Central memory CD4-positive, alpha-beta T cell (primary cell): ENCODE data around the gene ZNF83.
"Not testable (repeated sequence)": the region's sequence is repeated elsewhere in the genome, so short reads cannot be mapped to it uniquely, and the experiment has no call there.

Experiments used
- DNase-seq: peaks from one replicate; pipeline ENCODE4 v3.0.0; 2022

The ZNF83 gene

DNA sequence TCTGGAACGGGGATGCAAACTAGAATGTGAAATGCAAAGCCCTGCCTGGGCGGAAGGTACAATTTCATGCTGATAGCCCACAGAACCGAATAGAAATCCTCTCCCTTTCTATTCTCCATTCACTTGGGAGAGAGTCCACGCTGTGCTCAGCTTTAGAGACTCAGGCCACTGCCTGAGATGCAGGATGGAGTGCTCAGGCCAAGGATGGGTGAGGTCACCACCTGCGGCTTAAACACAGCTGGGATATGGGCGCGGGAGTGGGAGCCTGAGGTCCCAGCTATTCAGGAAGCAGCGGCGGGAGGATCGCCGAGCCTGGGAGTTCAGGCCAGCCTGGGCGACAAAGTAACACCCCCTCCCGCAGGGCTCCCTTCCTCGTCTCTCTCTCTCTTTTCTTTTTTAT lies 446 bp upstream of the ZNF83 start:
- no peak for DNase-seq

DNA sequence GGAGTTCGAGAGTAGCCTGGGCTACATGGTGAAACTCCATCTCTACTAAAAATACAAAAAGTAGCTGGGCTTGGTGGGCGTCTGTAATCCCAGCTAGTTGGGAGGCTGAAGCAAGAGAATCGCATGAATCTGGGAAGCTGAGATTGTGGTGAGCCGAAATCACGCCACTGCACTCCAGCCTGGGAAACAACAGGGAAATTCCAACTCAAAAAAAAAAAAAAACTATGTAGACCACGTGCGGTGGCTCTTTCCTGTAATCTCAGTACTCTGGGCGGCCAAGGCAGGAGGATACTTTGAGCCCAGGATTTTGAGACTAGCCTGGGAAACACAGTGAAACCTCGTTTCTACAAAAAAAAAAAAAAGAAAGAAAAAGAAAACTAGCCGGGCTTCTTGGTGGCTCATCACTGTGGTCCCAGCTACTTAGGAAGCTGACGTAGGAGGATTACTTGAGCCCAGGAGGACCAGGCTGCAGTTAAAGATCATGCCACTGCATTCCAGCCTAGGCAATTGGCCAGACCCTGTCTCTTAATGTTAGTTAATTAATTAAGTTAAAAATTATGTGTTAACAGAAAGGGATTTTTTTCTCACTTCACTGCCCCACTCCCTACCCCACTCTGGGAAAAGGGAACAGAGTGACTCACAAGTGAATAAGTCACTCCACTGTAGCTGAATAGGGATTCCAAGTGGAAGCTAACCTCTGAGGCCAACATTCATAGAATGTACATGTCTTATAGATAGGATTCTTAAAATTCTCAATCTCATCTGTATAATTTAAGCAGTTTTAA lies 2.2 kb downstream of the ZNF83 start:
- no peak for DNase-seq

DNA sequence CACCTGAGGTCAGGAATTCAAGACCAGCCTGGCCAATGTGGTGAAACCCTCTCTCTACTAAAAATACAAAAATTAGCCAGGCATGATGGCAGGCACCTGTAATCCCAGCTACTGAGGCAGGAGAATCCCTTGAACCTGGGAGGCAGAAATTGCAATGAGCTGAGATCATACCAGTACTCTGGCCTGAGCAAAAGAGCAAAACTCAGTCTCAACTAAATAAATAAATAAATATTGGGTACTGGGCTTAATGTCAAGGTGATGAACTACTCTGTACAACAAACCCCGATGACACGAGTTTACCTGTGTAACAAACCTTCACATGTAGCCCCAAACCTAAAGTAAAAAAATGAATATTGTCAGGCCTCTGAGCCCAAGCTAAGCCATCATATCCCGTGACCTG lies 10.7 kb downstream of the ZNF83 start:
- DNase-seq = not testable (repeated sequence)

DNA sequence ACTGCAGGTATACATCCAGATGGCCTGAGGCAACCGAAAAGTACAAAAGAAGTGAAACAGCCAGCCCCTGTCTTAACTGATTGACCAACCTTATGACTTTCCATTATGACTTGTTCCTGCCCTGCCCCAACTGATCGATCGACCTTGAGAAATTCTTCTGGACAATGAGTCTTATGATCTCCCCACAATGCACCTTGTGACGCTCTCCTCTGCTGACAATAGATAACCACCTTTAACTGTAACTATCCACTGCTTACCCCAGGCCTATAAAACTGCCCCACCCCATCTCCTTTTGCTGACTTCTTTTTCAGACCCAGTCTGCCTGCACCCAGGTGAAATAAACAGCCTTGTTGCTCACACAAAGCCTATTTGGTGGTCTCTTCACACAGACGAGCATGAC lies 11.2 kb downstream of the ZNF83 start:
- DNase-seq = no peak

DNA sequence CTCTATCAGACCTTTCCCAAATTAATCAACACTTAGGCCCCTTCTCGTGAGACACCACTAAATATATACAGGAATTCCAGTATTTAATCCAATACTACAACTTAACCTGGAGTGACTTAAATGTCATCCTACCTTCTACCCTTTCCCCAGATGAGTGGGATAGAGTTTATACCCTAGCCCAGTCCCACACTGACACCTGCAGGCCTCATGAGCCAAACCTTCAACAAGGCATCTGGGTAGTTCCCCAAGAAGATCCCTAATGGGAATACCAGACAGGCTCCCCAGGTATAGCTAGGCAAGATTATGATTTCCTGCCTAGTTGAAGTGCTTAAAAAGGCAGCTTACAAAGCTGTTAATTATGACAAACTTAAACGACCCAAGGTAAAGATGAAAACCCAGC lies 15.9 kb downstream of the ZNF83 start:
- no peak for DNase-seq

DNA sequence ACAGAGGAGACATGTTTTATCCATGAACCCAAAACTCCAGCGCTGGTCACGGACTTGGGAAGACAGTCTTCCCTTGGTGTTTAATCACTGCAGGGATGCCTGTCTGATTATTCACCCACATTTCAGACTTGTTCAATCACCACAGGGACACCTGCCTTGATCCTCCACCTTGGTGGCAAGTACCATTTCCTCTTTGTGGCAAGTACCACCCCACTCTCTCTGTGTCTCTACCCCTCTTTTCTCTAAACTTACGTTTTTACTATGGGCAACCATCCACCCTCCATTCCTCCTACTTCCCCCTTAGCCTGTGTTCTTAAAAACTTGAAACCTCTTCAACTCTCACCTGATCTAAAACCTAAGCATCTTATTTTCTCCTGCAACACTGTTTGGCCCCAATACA lies 16.8 kb downstream of the ZNF83 start:
- no peak for DNase-seq

DNA sequence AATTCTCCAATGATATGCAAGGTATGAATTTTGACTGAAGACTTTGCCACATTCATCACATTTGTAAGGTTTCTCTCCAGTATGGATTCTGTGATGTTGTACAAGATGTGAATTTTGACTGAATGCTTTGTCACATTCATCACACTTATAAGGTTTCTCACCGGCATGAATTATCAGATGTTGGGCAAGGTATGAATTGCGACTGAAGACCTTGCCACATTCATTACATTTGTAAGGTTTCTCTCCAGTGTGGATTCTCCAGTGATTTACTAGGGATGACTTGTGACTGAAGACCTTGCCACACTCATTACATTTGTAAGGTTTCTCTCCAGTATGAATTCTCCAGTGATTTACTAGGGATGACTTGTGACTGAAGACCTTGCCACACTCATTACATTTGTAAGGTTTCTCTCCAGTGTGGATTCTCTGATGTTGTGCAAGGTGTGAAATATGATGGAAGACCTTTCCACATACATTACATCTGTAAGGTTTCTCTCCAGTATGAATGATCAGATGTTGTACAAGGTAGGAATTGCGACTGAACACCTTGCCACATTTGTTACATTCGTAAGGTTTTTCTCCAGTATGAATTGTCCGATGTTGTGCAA lies 24.8 kb downstream of the ZNF83 start:
- DNase-seq = no peak

DNA sequence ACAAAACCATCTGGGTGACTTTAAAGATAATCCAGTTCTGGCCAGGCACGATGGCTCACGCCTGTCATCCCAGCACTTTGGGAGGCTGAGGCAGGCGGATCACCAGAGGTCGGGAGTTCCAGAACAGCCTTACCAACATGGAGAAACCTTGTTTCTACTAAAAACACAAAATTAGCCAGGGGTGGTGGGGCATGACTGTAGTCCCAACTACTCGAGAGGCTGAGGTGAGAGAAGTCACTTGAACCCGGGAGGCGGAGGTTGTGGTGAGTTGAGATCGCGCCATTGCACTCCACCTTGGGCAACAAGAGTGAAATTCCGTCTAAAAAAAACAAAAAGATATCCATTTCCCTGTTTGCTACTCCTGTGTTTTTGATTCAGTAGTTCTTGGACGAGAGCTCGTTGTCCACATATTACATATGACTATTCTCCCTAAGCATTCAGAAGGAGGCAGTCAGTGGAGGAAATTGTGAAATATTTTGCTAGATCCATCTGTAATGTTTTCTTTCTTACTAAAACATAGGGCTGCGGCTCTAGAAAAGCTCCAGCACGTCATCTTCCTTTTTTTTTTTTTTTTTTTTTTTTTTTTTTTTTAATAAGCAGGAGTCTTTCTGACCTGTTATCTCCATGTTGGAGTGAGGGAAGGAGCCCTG lies 34.5 kb downstream of the ZNF83 start:
- no peak for DNase-seq

DNA sequence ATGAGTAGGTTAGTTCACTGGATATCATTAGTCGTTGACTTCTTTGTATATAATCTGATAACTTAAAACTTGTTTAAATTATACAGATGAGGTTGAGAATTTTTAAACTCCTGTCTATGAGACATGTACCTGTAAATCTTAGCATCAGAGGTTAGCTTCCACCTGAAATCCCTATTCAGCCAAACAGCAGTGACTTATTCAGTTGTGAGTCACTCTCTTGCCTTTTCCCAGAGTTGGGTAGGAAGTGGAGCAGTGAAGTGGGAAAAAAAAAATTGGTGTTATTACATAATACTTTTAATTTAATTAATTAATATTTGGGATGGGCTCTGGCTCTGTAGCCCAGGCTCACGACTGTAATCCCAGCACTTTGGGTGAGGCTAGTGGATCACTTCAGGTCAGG lies 35.2 kb downstream of the ZNF83 start:
- no peak for DNase-seq

DNA sequence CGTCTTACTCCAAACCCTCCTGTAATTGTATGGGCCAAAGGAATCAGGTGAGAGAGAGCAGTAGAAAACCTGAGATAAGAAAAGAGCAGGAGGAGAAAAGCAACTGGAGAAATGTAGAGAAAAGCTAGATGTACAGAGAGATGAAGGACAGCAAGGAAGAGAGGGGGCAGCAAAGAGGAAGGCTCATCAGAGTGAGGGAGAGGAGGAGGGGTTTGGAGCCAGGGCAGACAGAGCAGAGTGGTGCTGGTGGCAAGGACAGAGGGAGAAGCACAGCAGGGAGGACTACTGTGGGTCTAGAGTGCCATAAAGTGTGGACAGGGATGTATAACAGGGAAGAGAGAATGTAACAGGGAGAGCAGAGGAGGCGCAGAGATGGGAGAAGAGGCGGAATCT lies 36.2 kb downstream of the ZNF83 start:
- DNase-seq = not testable (repeated sequence)

DNA sequence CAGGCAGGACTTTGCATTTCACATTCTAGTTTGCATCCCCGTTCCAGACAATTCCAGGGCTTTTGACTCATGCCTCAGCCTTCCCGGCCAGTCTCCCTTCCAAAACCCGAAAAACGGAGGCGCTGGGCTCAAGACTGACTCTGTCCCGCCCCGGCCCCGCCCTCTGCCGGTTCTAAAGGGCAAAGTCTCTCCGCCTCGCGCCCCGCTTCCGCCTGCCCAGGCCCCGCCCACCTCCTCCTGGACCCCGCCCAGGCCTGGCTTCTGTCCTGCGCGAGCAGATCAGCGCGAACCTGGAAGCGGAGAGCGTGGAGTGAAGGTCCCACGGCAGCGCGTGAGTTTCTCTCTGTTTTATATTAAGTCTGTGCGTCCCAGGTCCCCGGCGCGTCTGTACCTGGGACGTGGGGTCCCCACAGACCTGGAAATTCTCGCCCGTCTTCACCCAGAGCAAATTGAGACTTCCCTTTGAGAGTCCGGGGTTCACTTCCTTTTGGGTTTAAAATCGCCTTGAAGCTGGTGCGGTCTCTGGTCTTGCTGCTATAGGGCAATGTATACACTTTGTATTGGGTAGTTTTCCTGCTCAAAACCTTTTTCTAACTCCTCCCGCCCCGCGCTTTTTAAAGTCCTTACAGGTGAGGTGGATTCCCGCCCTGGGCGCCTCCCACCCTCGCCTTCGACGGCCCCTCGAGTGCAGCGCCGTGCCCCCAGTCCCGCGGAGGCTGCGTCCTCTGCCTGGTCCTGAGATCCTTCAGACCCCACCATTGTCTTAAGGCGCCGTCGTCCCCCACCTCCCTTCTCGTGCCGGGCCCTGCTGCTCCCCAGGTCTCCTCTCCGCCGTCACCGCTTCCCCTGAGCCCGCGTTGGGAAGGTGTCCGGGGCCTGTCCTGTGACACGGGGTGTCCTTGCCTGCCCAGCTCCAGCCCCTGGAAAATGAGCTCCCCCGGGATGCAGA lies 36.9 kb downstream of the ZNF83 start:
- DNase-seq = peak; percentile 87

DNA sequence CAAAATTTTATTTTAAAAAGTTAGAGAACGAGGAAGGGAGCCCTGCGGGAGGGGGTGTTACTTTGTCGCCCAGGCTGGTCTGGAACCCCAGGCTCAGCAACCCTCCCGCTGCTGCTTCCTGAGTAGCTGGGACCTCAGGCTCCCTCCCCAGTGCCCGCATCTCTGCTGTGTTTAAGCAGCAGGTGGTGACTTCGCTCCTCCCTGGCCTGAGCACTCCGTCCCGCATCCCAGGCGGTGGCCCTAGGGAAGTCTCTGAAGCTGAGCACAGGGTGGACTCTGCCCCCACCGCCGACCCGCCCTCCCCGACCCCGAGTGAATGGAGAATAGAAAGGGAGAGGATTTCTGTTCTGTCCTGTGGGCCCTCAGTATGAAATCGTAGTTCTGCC lies 37.5 kb downstream of the ZNF83 start:
- DNase-seq = no peak

DNA sequence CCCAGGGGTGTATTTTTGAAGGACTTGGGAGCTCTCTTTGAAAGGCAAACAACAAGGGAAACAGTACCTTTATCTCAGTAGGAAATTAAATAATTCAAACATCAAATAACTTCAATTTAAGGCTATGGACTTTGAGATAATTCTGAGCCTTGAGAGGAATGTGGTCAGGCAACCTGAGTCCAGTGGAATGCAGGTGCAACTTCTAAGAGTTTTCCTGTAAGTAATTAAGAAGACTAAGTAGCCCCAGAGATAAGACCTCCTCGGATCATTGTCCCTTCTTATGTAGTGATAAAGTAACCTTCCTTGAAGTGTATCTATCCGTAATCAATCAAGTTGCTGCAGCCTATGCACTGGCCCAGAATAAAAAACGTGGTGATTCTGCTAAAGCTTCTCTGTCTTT lies 38.9 kb downstream of the ZNF83 start:
- DNase-seq = no peak

DNA sequence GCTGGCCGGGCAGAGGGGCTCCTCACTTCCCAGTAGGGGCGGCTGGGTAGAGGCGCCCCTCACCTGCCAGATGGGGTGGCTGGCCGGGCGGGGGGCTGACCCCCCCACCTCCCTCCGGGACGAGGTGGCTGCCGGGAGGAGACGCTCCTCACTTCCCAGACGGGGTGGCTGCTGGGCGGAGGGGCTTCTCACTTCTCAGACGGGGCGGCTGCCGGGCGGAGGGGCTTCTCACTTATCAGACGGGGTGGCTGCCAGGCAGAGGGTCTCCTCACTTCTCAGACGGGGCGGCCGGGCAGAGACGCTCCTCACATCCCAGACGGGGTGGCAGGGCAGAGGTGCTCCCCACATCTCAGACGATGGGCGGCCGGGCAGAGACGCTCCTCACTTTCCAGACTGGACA lies 44.7 kb downstream of the ZNF83 start:
- not testable (repeated sequence) for DNase-seq

DNA sequence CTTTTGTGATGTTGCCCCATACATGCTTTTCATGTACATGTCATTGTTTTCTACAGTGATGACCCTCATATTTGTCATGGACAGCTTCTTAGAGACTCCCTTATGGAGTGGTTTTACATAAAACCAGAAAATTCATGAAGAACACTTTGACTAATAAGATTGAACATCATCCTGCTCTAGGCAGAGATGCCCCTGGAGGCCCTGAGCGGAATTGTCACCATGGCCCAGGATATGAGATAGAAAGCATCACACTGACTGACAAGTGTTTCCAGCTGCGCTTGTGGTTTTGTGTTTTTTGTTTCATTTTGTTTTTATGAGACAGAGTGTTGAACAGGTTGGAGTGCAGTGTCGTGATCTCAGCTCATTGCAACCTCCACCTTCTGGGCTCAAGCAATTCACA lies 45.9 kb downstream of the ZNF83 start:
- no peak for DNase-seq

DNA sequence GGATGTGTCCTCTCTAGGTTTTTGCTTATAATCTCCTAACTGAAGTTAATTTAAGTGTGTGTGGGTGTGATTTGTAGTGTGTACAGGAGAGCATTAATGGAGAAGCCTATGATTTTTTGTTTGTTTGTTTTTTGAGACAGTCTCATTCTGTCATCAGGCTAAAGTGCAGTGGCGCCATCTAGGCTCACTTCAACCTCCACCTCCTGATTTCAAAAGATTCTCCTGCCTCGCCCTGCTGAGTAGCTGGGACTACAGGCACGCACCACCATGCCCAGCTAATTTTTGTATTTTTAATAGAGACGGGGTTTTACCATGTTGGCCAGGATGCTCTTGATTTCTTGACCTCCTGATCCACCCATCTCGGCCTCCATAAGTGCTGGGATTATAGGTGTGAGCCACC lies 47.4 kb downstream of the ZNF83 start:
- DNase-seq = no peak

DNA sequence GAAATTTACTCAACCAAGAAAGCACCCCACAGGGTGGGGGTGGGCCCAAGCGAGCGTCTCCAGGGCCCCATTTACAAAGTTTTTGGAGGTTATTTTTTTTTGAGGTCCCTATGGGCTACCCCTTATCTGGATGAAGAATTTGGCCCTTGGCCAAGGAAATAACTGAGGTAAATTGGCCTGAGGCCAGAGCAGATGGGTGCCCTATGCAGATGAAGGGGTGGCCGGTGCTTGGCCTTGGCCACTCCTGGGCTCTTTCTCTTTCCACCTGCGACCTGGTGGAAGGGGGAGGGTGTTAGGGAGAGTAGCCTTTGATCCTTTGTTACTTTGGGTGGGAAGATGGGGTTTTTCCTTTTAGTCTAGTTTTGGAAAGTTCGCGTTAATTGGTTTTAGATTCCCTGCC lies 52.6 kb downstream of the ZNF83 start:
- DNase-seq = no peak

DNA sequence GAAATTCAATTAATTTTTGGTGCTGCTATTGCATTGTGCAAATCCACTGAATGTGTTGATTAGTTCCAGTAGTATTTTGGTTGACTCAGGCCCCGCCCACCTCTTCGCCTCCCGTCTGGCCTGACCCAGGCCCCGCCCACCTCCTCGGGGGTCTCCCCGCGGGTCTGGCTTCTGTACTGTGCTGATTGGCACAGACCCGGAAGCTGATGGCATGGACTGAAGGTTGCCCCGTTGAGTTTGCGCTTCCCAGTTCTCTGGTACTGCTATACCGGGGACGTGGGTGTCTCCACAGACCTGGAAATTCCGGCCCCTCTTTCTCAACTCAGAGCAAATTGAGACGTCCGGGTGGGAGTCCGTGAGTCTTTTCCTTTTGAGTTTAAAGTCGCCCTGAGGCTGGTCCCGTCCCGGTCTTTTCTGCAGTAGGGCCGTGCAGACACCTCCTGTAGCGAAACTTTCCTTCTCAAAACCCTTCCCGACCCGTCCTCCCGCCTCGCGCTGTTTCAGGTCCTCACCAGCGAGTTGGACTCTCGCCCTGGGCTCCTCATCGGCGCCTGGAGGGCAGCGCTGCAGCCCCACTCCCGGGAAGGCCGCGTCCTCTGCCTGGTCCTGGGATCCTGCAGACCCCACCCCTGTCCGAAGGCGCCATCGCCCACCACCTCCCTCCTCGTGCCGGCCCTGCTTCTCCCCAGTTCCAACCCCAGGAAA lies 53.3 kb downstream of the ZNF83 start:
- DNase-seq = no peak

DNA sequence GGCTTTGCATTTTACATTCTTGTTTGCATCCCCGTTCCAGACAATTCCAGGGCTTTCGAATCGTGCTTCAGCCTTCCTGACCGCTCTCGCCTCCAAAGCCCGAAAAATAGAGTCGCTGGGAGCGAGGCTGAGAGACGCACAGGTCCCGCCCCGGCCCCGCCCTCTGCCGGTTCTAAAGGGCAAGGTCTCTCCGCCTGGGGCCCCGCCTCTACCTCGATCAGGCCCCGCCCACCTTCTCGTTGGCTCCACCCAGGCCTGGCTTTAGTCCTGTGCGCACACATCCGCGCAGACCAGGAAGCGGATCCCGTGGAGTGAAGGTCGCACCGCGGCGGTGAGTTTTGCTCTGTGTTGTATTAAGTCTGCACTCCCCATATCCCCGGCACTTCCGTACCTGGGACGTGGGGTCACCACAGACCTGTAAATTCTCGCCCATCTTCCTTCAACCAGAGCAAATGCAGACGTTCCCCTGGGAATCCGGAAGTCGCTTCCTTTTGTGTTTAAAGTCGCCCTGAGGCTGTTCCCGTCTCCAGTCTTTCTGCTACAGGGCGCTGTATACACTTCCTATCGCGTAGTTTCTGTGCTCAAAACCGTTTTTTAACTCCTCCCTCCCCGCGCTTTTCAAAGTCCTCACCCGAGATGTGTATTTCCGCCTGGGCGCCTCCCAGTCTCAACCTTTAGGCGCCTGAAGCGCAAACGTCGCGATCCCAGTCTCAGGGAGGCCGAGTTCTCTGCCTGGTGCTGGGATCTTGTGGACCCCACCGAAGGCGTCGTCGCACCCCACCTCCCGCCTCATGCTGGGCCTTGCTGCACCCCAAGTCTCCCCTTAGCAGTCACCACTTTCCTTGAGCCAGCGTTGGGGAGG lies 67.9 kb downstream of the ZNF83 start, which contains the start of gene ZNF701:
ZNF701 (plus strand) TSS at position 288 of the 862 bp plus-strand sequence. CDS start 3,861 bp downstream, outside the sequence.
- DNase-seq = peak; percentile 92

DNA sequence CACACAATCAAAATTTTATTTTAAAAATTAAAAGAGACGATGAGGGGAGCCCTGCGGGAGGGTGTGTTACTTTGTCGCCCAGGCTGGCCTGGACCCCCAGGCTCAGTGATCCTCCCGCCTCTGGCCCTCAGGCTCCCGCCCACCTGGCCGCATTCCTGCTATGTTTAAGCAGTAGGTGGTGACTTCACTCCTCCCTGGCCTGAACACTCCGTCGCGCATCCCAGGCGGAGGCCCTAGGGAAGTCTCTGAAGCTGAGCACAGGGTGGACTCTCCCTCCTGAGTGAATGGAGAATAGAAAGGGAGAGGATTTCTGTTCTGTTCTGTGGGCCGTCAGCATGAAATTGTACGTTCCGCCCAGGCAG lies 68.5 kb downstream of the ZNF83 start:
- DNase-seq = not testable (repeated sequence)

DNA sequence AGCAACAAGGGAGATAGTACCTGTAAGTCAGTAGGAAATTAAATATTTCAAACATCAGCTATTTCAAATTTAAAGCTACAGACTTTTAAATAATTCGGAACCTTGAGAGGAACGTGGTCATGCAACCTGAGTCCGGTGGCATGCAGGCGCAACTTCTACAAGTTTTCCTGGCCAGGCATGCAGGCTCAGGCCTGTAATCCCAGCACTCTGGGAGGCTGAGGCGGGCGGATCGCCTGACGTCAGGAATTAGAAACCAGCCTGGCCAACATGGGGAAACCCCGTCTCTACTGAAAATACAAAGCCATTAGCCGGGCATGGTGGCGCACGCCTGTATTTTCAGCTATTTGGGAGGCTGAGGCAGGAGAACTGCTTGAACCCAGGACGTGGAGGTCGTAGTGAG lies 70.2 kb downstream of the ZNF83 start:
- no peak for DNase-seq
